ENCODE measurements around the gene EDEM1. TPM values are rescaled to one million over a fixed set of nuclear protein-coding genes. Genes with fewer than 3 reads are reported as not detected.
A peak's percentile ranks its signal among the peaks of the same experiment; 100 is the strongest.
"Not testable (repeated sequence)": the region's sequence is repeated elsewhere in the genome, so short reads cannot be mapped to it uniquely, and the experiment has no call there.

The EDEM1 gene
- total RNA-seq, 1 experiment from 2014 or later: 21.6 TPM

- no peak for DNase-seq (ENCODE audit: low read depth, low spot score)
- in situ Hi-C loops (cut with HindIII; ENCODE audit: low pct_unique_long_range_greater_than_20kb, low sequenced_read_pairs): no loop called here
These were observed 20.7 kb upstream of the EDEM1 start for GRCh38 chr3:5166846-5167245.

GRCh38 chr3:5168110-5168509, 19.4 kb upstream of the EDEM1 start:
- no peak for DNase-seq (ENCODE audit: low read depth, low spot score)
- in situ Hi-C loops (cut with HindIII; ENCODE audit: low pct_unique_long_range_greater_than_20kb, low sequenced_read_pairs): no loop called here

- in situ Hi-C loops (cut with HindIII; ENCODE audit: low pct_unique_long_range_greater_than_20kb, low sequenced_read_pairs): no loop called here
- DNase-seq (ENCODE audit: low read depth, low spot score): no peak
These were observed 17.7 kb upstream of the EDEM1 start for GRCh38 chr3:5169807-5170206.

- in situ Hi-C loops (cut with HindIII; ENCODE audit: low pct_unique_long_range_greater_than_20kb, low sequenced_read_pairs): no loop called here
These were observed 16.5 kb upstream of the EDEM1 start for GRCh38 chr3:5170975-5171374.

GRCh38 chr3:5172018-5172417, 15.5 kb upstream of the EDEM1 start:
- in situ Hi-C loops (cut with HindIII; ENCODE audit: low pct_unique_long_range_greater_than_20kb, low sequenced_read_pairs): no loop called here

More at GRCh38 chr3:5170975-5171374, 16.5 kb upstream of the EDEM1 start:
- DNase-seq (ENCODE audit: low read depth, low spot score): no peak

GRCh38 chr3:5179036-5179435, 8.5 kb upstream of the EDEM1 start:
- in situ Hi-C loops (cut with HindIII; ENCODE audit: low pct_unique_long_range_greater_than_20kb, low sequenced_read_pairs); DNase-seq (ENCODE audit: low read depth, low spot score): not testable (repeated sequence)

More at GRCh38 chr3:5172018-5172417, 15.5 kb upstream of the EDEM1 start:
- no peak for DNase-seq (ENCODE audit: low read depth, low spot score)

GRCh38 chr3:5181469-5182141, 5.9 kb upstream of the EDEM1 start:
- in situ Hi-C loops (cut with HindIII; ENCODE audit: low pct_unique_long_range_greater_than_20kb, low sequenced_read_pairs): no loop called here
- no peak for DNase-seq (ENCODE audit: low read depth, low spot score)

- not testable (repeated sequence) for DNase-seq (ENCODE audit: low read depth, low spot score)
These were observed 3.8 kb upstream of the EDEM1 start for GRCh38 chr3:5183714-5184113.

GRCh38 chr3:5184499-5184898, 3.0 kb upstream of the EDEM1 start:
- in situ Hi-C loops (cut with HindIII; ENCODE audit: low pct_unique_long_range_greater_than_20kb, low sequenced_read_pairs): no loop called here
- DNase-seq (ENCODE audit: low read depth, low spot score): no peak

More at GRCh38 chr3:5183714-5184113, 3.8 kb upstream of the EDEM1 start:
- in situ Hi-C loops (cut with HindIII; ENCODE audit: low pct_unique_long_range_greater_than_20kb, low sequenced_read_pairs): not testable (repeated sequence)

- in situ Hi-C loops (cut with HindIII; ENCODE audit: low pct_unique_long_range_greater_than_20kb, low sequenced_read_pairs): no loop called here
- no peak for DNase-seq (ENCODE audit: low read depth, low spot score)
These were observed 2.3 kb upstream of the EDEM1 start for GRCh38 chr3:5185093-5185673.

- in situ Hi-C loops (cut with HindIII; ENCODE audit: low pct_unique_long_range_greater_than_20kb, low sequenced_read_pairs): no loop called here
- DNase-seq (ENCODE audit: low read depth, low spot score): no peak
These were observed 1.2 kb upstream of the EDEM1 start for GRCh38 chr3:5186089-5186857.

- in situ Hi-C loops (cut with HindIII; ENCODE audit: low pct_unique_long_range_greater_than_20kb, low sequenced_read_pairs): no loop called here
- no peak for DNase-seq (ENCODE audit: low read depth, low spot score)
These were observed 700 bp upstream of the EDEM1 start for GRCh38 chr3:5186858-5187155.

- no peak for DNase-seq (ENCODE audit: low read depth, low spot score)
These were observed 462 bp downstream of the EDEM1 start for GRCh38 chr3:5187920-5188418.

GRCh38 chr3:5188419-5189221, 1.1 kb downstream of the EDEM1 start:
- in situ Hi-C loops (cut with HindIII; ENCODE audit: low pct_unique_long_range_greater_than_20kb, low sequenced_read_pairs): no loop called here
- DNase-seq (ENCODE audit: low read depth, low spot score): peak; percentile 51

More at GRCh38 chr3:5187920-5188418, 462 bp downstream of the EDEM1 start:
- in situ Hi-C loops (cut with HindIII; ENCODE audit: low pct_unique_long_range_greater_than_20kb, low sequenced_read_pairs): no loop called here

GRCh38 chr3:5190147-5190791, 2.8 kb downstream of the EDEM1 start:
- no peak for DNase-seq (ENCODE audit: low read depth, low spot score)
- in situ Hi-C loops (cut with HindIII; ENCODE audit: low pct_unique_long_range_greater_than_20kb, low sequenced_read_pairs): no loop called here

- no peak for DNase-seq (ENCODE audit: low read depth, low spot score)
- in situ Hi-C loops (cut with HindIII; ENCODE audit: low pct_unique_long_range_greater_than_20kb, low sequenced_read_pairs): no loop called here
These were observed 4.2 kb downstream of the EDEM1 start for GRCh38 chr3:5191555-5192304.

Measured in SK-MEL-5 (cell line).